Measurements from ENCODE around the gene SV2C. TPM values are rescaled to one million over a fixed set of nuclear protein-coding genes. Genes with fewer than 3 reads are reported as not detected.
"Not testable (repeated sequence)": the region's sequence is repeated elsewhere in the genome, so short reads cannot be mapped to it uniquely, and the experiment has no call there.

The SV2C gene
- total RNA-seq, 1 donor from 2014 or later: 0.48 TPM

- Mint-ChIP-seq H3K36me3 (ENCODE audit: insufficient read depth) (no peaks in the 10 kb centered on the region), H3K27me3 (peaks cover 85% of the 10 kb centered on the region), H3K4me3 (ENCODE audit: low read depth) (peak overlapping the region; percentile 57), H3K27ac (no peak overlapping the region), H3K4me1 (ENCODE audit: low read depth) (peaks cover 16% of the 10 kb centered on the region), H3K9me3 (ENCODE audit: low read depth) (no peaks in the 10 kb centered on the region)
- no peak for DNase-seq (ENCODE audit: low spot score, unreplicated experiment)
- no peak for TF ChIP-seq CTCF (IDR thresholded peaks at IDR 0.05; ENCODE audit: unreplicated experiment)
Observed at GRCh38 chr5:76085243-76085579, 2.0 kb downstream of the SV2C start.

GRCh38 chr5:76086095-76086494 is 2.9 kb downstream of the SV2C start:
- Mint-ChIP-seq H3K27me3 (peaks cover 84% of the 10 kb centered on the region), H3K4me1 (ENCODE audit: low read depth) (peaks cover 16% of the 10 kb centered on the region), H3K27ac (no peak overlapping the region), H3K4me3 (ENCODE audit: low read depth) (no peak overlapping the region), H3K36me3 (ENCODE audit: insufficient read depth) (no peaks in the 10 kb centered on the region), H3K9me3 (ENCODE audit: low read depth) (no peaks in the 10 kb centered on the region)
- no peak for DNase-seq (ENCODE audit: low spot score, unreplicated experiment)
- no peak for TF ChIP-seq CTCF (IDR thresholded peaks at IDR 0.05; ENCODE audit: unreplicated experiment)

GRCh38 chr5:76089156-76089555 is 6.0 kb downstream of the SV2C start:
- not testable (repeated sequence) for H3K36me3 Mint-ChIP-seq (ENCODE audit: insufficient read depth); H3K4me3 Mint-ChIP-seq (ENCODE audit: low read depth); H3K4me1 Mint-ChIP-seq (ENCODE audit: low read depth); DNase-seq (ENCODE audit: low spot score, unreplicated experiment); H3K9me3 Mint-ChIP-seq (ENCODE audit: low read depth); H3K27ac Mint-ChIP-seq
- H3K27me3 Mint-ChIP-seq: peaks cover 68% of the 10 kb centered on the region

DNA sequence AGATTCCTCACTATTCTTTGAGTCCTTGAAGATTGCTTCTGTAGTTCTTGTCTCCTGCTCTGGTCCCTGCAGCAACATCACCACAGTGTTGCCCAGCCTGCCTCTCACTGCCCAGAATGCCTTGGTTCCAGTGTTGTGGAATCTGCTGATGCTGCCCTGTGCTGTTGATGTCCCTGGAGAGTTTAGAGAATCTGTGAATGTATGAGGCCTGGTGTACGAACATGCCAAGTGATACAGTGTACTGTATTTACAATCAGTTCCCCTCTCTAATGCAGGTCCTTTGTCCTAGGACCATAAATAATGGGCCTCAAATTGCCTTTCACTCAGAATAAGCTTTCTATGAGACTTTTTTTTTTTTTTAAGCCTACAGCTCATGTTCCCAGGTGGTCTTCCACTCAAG is 8.2 kb downstream of the SV2C start:
- no peak overlapping the region for H3K27ac Mint-ChIP-seq
- H3K9me3 Mint-ChIP-seq (ENCODE audit: low read depth): no peaks in the 10 kb centered on the region
- peaks cover 50% of the 10 kb centered on the region for H3K27me3 Mint-ChIP-seq
- peaks cover 3% of the 10 kb centered on the region for H3K4me1 Mint-ChIP-seq (ENCODE audit: low read depth)
- DNase-seq (ENCODE audit: low spot score, unreplicated experiment): no peak
- H3K4me3 Mint-ChIP-seq (ENCODE audit: low read depth): no peak overlapping the region
- no peak for TF ChIP-seq CTCF (IDR thresholded peaks at IDR 0.05; ENCODE audit: unreplicated experiment)
- H3K36me3 Mint-ChIP-seq (ENCODE audit: insufficient read depth): no peaks in the 10 kb centered on the region

DNA sequence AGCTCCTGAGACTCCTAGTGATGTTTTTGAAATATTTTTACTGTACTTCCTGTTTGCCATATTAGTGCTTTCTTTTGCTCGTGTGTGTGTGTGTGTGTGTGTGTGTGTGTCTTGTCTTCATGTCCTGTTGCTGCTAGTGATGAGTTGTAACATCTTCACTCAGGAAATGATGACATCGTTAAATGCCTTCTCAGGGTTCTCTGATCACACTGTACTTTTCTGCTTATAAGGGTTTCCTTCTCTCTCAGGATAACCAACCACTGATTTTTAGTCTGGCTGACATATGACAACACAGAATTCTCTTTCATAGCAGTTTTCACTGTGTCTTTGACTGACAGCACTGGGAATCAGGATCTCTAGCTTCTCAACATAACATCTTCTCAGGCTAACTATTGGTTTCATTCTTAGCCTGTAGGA is 16.1 kb downstream of the SV2C start:
- H3K27me3 Mint-ChIP-seq: peaks cover 36% of the 10 kb centered on the region
- no peaks in the 10 kb centered on the region for H3K36me3 Mint-ChIP-seq (ENCODE audit: insufficient read depth)
- peaks cover 3% of the 10 kb centered on the region for H3K4me1 Mint-ChIP-seq (ENCODE audit: low read depth)
- no peak for TF ChIP-seq CTCF (IDR thresholded peaks at IDR 0.05; ENCODE audit: unreplicated experiment)
- H3K27ac Mint-ChIP-seq: no peak overlapping the region
- no peak for DNase-seq (ENCODE audit: low spot score, unreplicated experiment)
- no peak overlapping the region for H3K4me3 Mint-ChIP-seq (ENCODE audit: low read depth)
- no peaks in the 10 kb centered on the region for H3K9me3 Mint-ChIP-seq (ENCODE audit: low read depth)

DNA sequence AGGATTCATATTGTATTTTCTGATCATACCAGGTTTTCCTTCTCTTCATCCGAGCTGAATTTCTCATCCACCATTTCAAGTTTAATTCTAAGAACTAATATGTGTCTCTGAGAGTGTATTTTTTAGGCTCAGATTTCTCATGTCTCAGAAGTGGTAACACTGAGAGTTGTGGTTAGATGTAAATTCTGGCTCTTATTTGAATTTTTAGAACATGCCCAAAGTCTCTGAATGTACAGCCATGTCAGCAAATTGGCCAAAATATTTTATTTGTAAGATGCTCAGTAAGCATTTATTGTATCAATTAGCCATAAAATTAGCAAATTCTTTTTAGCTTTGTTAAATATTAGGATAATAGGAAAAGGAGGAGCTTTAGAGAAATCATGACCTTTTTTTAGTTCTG is 16.6 kb downstream of the SV2C start:
- H3K4me3 Mint-ChIP-seq (ENCODE audit: low read depth): no peak overlapping the region
- DNase-seq (ENCODE audit: low spot score, unreplicated experiment): no peak
- no peak overlapping the region for H3K27ac Mint-ChIP-seq
- H3K36me3 Mint-ChIP-seq (ENCODE audit: insufficient read depth): no peaks in the 10 kb centered on the region
- H3K9me3 Mint-ChIP-seq (ENCODE audit: low read depth): no peaks in the 10 kb centered on the region
- peaks cover 3% of the 10 kb centered on the region for H3K4me1 Mint-ChIP-seq (ENCODE audit: low read depth)
- no peak for TF ChIP-seq CTCF (IDR thresholded peaks at IDR 0.05; ENCODE audit: unreplicated experiment)
- peaks cover 37% of the 10 kb centered on the region for H3K27me3 Mint-ChIP-seq

All from progenitor cell of endocrine pancreas (in vitro differentiated cells).